GM10847 (cell line): ENCODE measurements around the gene ZNF385B.

ENCODE experiments used
- POLR2A ChIP-seq: IDR thresholded peaks from 2 replicates; pipeline ENCODE4 v1.6.1; 2011; ENCODE audit not compliant: insufficient read length; ENCODE audit errors: extremely low read depth

Gene ZNF385B

GRCh38 chr2:179825494-179825893 lies 35.9 kb downstream of the ZNF385B start:
- no peak for TF ChIP-seq POLR2A

GRCh38 chr2:179824961-179825360 lies 36.5 kb downstream of the ZNF385B start:
- no peak for TF ChIP-seq POLR2A

DNA sequence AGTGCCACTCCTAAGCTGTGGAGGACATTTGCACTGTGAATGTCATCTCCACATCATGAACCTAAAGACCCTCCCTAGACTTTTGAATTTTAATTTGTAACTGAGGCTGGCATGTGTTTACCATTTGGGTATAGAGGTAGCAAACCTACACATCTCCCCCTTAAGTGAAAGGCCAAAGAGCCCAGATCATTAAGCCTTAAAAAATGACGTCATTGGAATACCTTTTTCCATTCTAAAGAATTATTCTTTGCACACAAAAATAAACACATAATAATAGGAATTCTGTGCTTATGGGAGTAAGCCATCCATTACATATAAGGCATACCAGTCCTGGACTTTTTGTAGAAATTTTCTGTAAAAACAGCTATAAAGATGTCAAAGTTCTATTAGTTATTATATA lies 38.9 kb downstream of the ZNF385B start:
- TF ChIP-seq POLR2A = no peak

DNA sequence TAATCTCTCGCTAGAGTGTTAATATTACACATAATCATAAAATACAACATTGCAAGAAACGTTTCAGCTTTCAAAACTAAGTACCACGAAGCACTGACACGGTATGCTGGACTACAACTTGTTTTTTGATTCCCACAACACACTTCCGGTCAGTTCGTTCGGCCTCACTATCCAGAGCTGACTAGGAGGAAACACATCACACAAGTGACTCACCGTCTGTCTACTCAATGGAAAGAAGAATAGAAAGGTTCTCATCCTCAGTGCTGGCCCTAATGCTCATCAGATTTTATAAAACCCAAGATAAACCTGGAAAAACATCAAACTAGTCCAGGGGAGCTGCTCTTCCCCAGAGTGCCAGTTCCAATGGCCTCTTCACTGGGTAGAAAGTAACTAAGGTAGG lies 42.9 kb downstream of the ZNF385B start:
- no peak for TF ChIP-seq POLR2A

- TF ChIP-seq POLR2A = no peak
These were observed 44.1 kb downstream of the ZNF385B start for GRCh38 chr2:179817181-179817841.

GRCh38 chr2:179814050-179814449 lies 47.4 kb downstream of the ZNF385B start:
- no peak for TF ChIP-seq POLR2A

DNA sequence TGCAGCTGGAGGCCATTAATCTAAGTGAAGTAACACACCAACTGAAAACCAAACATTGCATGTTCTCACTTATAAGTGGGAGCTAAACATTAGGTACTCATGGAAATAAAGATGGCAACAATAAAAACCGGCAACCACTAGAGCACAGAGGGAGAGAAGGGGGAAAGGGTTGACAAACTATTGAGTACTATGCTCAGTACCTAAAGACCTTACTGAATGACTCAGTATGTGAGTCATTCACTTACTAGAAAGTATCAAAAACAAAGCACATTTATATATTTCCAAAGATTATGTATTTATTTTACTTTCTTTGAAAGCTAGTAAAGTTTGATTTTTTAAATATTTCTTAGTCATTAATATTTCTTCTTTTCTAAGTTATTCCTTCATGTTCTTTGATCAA lies 48.9 kb downstream of the ZNF385B start:
- no peak for TF ChIP-seq POLR2A

- no peak for TF ChIP-seq POLR2A
These were observed 50.4 kb downstream of the ZNF385B start for GRCh38 chr2:179811042-179811441.

DNA sequence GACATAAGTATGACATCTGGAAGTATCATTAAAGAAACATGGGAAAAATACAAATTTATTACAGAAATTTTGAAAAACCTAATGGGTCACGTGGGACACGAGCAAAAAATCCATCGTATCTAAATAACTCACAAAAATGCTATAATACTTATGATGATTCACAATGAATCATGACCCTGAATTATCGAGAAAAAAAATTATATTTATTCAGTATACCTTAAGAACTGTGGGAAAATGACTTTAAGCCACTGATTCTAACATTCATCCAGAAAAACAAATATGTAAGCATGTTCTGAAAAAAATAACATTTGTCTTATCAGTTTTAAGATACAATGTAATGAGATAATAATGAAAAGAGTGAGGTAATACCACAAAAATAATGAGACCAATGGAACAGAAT lies 51.8 kb downstream of the ZNF385B start:
- no peak for TF ChIP-seq POLR2A

DNA sequence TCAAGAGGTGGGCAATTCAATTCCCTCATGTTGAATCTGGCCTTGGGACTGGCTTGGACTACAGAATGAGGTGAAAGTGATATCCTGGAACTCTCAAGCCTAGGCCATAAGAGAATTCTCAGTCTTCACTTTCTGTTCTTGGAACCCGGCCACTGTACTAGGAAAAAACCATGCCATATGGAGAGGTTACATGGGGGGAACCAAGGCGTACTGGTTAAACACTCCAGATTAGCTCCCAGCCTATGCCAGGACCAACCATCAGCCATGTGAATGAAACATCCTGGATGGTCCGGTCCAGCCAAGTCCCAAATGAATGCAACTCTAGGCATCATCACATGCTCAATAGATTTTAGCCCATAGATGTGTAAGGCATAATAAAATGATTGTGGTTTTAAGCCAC lies 56.4 kb downstream of the ZNF385B start:
- no peak for TF ChIP-seq POLR2A

- TF ChIP-seq POLR2A = no peak
These were observed 57.2 kb downstream of the ZNF385B start for GRCh38 chr2:179804206-179804605.

DNA sequence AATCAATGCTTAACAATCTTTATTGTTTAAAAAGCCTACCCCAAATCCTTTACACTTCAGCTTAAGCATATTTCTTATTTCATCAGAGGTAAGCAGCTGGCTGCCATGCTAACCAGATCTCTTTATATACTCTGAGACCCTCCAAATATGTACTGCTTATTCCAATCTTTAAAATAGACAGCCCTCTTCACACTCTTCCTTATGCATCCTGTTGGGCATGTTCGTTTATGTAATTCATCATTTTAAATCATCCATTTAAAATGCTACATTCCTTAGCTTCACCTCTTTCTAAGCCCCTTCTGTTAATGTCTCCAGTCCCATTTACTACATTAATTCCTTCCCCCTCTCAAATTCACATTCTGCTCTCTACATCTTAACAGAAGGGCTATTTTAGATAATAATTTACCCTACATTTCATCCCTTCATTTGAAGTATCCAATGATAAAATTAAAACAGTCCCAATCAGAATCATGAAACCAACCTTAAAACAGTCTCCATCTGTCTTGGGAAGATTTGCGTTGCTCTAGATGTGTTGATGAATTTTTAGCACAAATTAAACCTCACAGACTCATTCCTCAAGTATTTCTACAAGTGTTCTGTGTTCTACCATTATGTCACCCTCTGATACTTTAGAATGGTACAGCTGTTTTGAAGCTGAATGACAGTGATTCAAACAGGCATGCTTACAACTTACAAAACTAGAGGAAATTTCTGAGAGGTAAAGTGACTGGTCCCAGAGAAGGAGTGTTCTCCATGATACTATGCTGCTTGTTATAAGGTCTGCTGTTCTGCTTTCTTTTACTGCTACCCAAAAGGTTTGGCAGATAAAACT lies 59.1 kb downstream of the ZNF385B start:
- no peak for TF ChIP-seq POLR2A

DNA sequence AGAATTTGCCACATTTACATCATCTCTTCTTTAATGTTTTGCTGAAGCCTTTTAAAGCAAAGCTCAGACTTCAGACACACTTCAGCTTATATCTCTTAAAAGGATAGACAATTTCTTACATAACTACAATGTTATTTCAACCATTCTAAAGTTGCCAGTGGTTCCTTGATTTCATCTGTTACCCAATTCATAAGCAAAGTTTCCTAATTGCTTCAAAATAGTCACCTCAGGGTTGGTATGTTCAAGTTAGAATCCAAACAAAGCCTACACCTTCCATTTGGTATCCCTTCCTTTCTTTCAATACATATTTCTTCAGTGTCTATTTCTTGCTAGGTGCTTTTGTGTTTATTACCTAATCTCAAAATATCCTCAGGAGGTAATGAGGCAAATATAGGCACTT lies 60.6 kb downstream of the ZNF385B start:
- TF ChIP-seq POLR2A = no peak

DNA sequence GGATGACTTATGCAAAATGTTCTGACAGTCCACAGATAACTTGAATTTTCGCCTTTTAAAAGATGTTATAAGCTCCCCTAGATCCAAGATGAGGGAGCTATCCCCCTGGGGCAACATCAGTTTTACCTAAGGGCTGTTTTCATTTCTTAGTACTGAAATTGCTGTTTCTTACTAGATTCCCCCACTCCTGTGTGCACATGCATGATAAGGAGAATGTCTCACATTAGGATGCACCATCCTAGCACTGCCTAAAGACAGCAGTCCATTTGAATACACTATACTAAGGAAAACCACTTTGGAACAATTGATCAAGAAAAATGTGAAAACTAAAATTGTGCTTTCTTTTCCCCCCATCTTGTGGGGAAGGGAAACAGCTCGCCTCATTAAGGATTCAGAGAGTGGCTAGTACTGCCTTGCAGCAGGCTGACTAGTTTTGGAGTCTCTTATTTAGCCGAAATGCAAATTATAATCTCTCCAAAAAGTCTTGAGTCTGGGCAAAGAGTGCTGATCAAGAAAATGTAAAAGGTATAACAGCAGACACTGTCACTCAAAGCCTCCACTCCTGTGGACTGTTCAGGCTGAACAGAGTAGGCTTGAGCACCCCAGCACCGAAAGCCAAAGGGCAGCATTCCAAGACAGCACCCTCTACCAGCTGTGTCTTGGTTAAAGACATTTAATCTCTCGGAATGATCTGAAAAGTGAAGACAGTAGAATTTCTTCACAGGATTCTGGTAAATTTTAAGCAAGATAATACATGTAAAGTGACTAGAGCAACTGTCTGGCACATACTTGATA lies 65.0 kb downstream of the ZNF385B start:
- TF ChIP-seq POLR2A = no peak

GRCh38 chr2:179793902-179794301 lies 67.5 kb downstream of the ZNF385B start:
- no peak for TF ChIP-seq POLR2A

- TF ChIP-seq POLR2A = no peak
These were observed 68.2 kb downstream of the ZNF385B start for GRCh38 chr2:179793238-179793637.
